ENCODE data around the gene RAD51B.

Gene RAD51B

DNA sequence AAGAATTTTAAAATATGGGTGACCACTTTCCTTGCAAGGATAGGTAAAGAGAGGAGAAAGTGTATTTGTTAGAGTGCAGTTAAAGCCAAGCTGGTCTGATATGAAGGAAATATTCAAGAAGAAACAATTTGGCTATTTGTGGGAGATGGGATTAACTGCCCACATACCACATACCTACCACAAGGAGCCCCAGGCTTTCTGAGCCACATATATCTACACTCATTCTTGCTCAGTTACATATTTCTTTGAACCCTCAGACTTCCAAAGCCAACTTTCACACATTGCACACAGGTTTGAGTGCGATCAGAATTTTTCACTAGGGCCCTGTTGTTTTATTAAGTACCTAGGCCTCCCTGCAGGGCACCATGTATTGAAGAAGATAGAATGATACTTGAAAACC is 643.1 kb downstream of the RAD51B start:
- H3F3A ChIP-seq (ENCODE audit: insufficient read depth, low read length), result no peaks in the 10 kb centered on the region
- no peaks in the 10 kb centered on the region for H3K79me2 ChIP-seq (ENCODE audit: low read length)
- H3K27ac ChIP-seq (ENCODE audit: low read length), result no peak overlapping the region

DNA sequence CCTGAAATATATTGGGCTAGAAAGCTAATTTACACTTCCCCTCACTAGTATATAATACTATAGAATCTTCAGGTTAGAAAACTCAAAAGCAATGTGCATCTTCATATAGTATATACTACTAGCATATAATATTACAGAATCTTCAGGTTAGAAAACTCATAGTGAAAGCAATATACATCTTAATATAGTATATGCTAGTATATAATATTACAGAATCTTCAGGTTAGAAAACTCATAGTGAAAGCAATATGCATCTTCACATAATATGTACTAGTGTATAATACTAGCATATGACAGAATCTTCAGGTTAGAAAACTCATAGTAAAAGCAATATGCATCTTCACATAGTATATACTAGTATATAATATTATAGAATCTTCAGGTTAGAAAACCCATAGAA is 643.7 kb downstream of the RAD51B start:
- H3K4me2 ChIP-seq (ENCODE audit: low read depth, low read length), result no peak overlapping the region

More for the DNA sequence above, 643.1 kb downstream of the RAD51B start:
- H3K4me1 ChIP-seq (ENCODE audit: low read length), result no peaks in the 10 kb centered on the region
- no peaks in the 10 kb centered on the region for H3K36me3 ChIP-seq (replicated peaks; ENCODE audit: insufficient read depth, low read length)
- H4K20me1 ChIP-seq (ENCODE audit: insufficient read depth, low read length), result no peaks in the 10 kb centered on the region
- no peaks in the 10 kb centered on the region for H3K9me2 ChIP-seq (replicated peaks; ENCODE audit: insufficient read depth, low read length)
- H3K9ac ChIP-seq (ENCODE audit: low read length), result no peak overlapping the region
- H3K4me2 ChIP-seq (ENCODE audit: low read depth, low read length), result no peak overlapping the region
- DNase-seq, result no peak
- no peak overlapping the region for H2AFZ ChIP-seq (ENCODE audit: low read length)
- no peaks in the 10 kb centered on the region for H3K27me3 ChIP-seq (replicated peaks; ENCODE audit: insufficient read depth, low read length)
- TF ChIP-seq EZH2 (optimal IDR thresholded peaks at IDR 0.05; ENCODE audit: low read depth, low read length), result no peak
- no peak for TF ChIP-seq EZH2phosphoT487 (IDR thresholded peaks at IDR 0.05; ENCODE audit: low read length)
- TF ChIP-seq, protein P1, sequence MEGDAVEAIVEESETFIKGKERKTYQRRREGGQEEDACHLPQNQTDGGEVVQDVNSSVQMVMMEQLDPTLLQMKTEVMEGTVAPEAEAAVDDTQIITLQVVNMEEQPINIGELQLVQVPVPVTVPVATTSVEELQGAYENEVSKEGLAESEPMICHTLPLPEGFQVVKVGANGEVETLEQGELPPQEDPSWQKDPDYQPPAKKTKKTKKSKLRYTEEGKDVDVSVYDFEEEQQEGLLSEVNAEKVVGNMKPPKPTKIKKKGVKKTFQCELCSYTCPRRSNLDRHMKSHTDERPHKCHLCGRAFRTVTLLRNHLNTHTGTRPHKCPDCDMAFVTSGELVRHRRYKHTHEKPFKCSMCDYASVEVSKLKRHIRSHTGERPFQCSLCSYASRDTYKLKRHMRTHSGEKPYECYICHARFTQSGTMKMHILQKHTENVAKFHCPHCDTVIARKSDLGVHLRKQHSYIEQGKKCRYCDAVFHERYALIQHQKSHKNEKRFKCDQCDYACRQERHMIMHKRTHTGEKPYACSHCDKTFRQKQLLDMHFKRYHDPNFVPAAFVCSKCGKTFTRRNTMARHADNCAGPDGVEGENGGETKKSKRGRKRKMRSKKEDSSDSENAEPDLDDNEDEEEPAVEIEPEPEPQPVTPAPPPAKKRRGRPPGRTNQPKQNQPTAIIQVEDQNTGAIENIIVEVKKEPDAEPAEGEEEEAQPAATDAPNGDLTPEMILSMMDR (IDR thresholded peaks at IDR 0.05; ENCODE audit: low read length), result no peak
- H3K4me3 ChIP-seq (ENCODE audit: low read length), result no peak overlapping the region
- H3K9me3 ChIP-seq (replicated peaks; ENCODE audit: insufficient read depth, low read length), result no peaks in the 10 kb centered on the region

DNA sequence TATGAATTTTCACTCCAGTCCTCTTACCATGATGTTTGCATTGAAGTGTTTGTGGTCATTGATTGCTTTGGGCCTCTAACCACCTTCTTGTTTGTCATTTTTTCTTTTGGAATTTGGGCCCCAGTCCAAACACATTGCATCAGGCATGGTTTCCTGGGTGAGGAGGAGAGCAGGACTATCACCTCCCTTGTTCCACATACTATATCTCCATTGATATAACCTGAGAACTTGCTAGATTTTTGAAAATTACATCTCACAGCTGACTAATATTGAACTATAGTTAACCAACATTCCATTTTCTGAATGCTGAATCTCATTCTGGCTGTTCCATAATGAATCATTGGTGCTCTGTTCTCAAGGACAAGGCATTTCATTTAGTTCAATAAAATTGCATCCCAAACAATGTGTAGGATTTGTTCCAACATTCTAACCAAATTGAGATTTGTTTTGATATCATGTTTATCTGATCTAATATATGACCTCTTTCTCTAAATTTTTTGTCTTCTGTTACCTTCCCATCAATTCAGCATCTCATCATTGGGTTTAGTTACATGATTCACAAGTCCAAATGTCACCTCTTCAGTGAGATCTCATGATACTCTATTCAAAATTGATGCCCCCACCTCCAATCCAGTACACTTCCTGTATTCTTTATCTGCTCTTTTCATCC is 644.3 kb downstream of the RAD51B start:
- DNase-seq, result no peak
- Histone ChIP-seq H3K9me2 (replicated peaks; ENCODE audit: insufficient read depth, low read length) (no peaks in the 10 kb centered on the region), H2AFZ (ENCODE audit: low read length) (no peak overlapping the region), H3K27ac (ENCODE audit: low read length) (no peak overlapping the region), H3K9ac (ENCODE audit: low read length) (no peak overlapping the region), H3K27me3 (replicated peaks; ENCODE audit: insufficient read depth, low read length) (no peaks in the 10 kb centered on the region), H3K36me3 (replicated peaks; ENCODE audit: insufficient read depth, low read length) (no peaks in the 10 kb centered on the region), H3K4me2 (ENCODE audit: low read depth, low read length) (no peak overlapping the region), H3K4me1 (ENCODE audit: low read length) (no peaks in the 10 kb centered on the region), H4K20me1 (ENCODE audit: insufficient read depth, low read length) (no peaks in the 10 kb centered on the region), H3K79me2 (ENCODE audit: low read length) (no peaks in the 10 kb centered on the region), H3K4me3 (ENCODE audit: low read length) (no peak overlapping the region), H3F3A (ENCODE audit: insufficient read depth, low read length) (no peaks in the 10 kb centered on the region), H3K9me3 (replicated peaks; ENCODE audit: insufficient read depth, low read length) (no peaks in the 10 kb centered on the region)
- TF ChIP-seq, protein P1 (IDR thresholded peaks at IDR 0.05; ENCODE audit: low read length), result no peak
- TF ChIP-seq EZH2phosphoT487 (IDR thresholded peaks at IDR 0.05; ENCODE audit: low read length) (no peak), EZH2 (optimal IDR thresholded peaks at IDR 0.05; ENCODE audit: low read depth, low read length) (no peak)

More for the DNA sequence above, 643.7 kb downstream of the RAD51B start:
- Histone ChIP-seq H3K4me3 (ENCODE audit: low read length) (no peak overlapping the region), H3K9ac (ENCODE audit: low read length) (no peak overlapping the region), H3K36me3 (replicated peaks; ENCODE audit: insufficient read depth, low read length) (no peaks in the 10 kb centered on the region), H3K9me3 (replicated peaks; ENCODE audit: insufficient read depth, low read length) (no peaks in the 10 kb centered on the region), H2AFZ (ENCODE audit: low read length) (no peak overlapping the region), H3K9me2 (replicated peaks; ENCODE audit: insufficient read depth, low read length) (no peaks in the 10 kb centered on the region), H3K27ac (ENCODE audit: low read length) (no peak overlapping the region), H3K79me2 (ENCODE audit: low read length) (no peaks in the 10 kb centered on the region), H3F3A (ENCODE audit: insufficient read depth, low read length) (no peaks in the 10 kb centered on the region), H3K4me1 (ENCODE audit: low read length) (no peaks in the 10 kb centered on the region), H3K27me3 (replicated peaks; ENCODE audit: insufficient read depth, low read length) (no peaks in the 10 kb centered on the region), H4K20me1 (ENCODE audit: insufficient read depth, low read length) (no peaks in the 10 kb centered on the region)
- no peak for DNase-seq
- TF ChIP-seq EZH2 (optimal IDR thresholded peaks at IDR 0.05; ENCODE audit: low read depth, low read length), result no peak
- TF ChIP-seq EZH2phosphoT487 (IDR thresholded peaks at IDR 0.05; ENCODE audit: low read length), result no peak
- TF ChIP-seq, protein P1 (IDR thresholded peaks at IDR 0.05; ENCODE audit: low read length), result no peak
